Stimulated activated CD8-positive, alpha-beta memory T cell treated with anti-CD3 and anti-CD28 coated beads, Interleukin-7, amount 100 ng/mL, for 1 hour (primary cell): ENCODE results near the gene P2RX1.

Experiments used
- DNase-seq, 2 donors: peaks; one replicate each; pipeline ENCODE4 v3.0.0-alpha.2; 2020; ENCODE audit warnings: low read depth in 2 of 2

P2RX1 gene

DNA sequence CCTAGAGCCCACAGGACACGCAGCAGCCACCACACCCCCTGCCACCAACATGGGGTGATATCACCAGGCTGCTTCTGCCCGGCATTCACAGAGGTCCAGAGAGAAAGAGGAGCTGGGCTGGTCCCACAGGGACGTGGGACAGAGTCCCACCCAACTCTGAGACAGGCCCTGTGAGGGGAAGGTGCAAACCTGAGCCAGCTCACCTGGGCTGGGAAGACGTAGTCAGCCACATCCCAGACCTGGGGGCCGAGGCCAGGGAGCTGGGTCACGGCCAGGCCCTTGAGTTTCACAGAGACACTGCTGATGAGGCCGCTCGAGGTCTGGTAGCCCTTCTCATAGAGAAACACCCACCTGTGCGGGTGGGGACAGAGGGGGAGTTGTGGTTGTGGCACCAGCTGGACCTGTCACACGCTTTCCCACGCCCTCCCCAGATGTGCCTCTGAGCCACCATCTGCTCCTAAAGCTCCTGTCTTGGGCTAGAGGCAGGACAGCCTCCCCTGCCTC lies 11.2 kb downstream of the P2RX1 start:
- no peak for DNase-seq

DNA sequence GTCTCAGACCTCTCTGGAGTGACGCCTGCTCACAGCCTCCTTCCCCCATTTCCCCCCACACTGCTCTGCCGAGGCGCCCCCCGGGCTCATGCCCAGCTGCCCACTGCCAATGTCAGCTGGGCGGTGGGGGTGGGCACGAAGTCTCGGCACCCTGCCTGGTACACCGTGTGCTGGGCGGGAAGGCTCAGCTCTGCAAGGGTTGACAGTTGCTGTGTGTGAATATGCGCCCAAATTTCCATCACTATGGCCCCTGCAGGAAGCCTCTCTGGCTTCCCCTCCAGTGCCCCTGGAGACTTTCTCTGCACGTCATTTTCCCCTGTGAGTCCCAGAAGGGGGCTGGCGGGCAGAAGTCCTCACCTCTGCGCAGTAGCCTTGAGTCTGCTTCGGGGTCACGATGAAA lies 11.8 kb downstream of the P2RX1 start:
- no peak for DNase-seq

DNA sequence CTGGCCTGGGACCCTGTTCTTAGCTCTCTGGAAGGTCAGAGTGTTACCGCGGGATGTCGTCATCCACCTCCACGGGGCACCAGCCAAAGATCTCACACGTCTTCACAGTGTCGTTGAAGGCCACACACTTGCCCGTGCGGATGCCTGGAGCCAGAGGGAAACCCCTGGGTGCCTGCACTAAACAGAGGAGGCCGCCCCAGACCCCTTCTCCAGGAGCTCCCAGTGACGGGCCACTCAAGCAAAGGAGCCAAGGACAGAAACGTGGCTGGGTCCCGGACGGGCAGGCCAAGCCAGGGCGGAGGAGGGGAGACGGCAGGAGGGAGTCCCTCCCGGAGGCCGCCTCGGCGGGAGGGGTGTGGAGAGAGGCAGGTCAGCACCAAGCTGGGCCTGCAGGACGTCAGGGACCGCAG lies 12.4 kb downstream of the P2RX1 start:
- DNase-seq = no peak

DNA sequence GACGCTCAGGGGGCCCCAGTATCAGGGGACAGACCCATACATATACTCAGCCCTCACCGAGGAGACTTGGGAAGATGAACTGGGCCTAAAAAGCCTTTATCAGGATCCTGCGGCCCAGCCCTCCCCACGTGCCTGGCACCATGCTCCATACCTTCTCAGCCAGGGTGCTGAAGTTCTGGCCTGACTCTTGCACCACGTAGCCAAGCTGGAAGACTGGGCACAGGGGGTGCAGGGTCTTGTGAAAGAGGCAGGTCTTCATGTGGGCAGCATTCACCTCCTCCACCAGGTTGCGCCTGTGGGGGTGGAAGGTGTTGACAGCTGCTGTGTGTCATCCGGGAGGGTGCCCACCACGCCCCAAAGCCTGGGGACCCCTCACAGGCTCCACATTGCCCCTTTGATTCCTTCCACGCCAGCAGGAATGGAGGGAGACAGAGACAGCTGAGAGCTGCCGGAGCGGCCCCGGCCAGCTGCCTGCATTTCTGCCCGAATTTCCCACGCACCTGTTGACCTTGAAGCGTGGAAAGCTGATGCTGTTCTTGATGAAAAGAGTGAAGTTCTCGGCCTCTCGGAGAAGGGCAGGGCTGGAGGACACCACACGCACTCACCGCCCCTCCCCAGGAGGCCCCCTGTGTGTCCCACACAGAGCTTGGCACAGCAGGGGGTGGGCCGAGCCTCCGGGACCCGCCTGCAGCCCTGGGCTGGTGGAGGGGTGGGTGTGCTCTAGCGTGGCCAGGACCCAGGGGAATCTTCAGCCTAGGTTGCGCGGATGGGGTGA lies 13.0 kb downstream of the P2RX1 start:
- DNase-seq = no peak

DNA sequence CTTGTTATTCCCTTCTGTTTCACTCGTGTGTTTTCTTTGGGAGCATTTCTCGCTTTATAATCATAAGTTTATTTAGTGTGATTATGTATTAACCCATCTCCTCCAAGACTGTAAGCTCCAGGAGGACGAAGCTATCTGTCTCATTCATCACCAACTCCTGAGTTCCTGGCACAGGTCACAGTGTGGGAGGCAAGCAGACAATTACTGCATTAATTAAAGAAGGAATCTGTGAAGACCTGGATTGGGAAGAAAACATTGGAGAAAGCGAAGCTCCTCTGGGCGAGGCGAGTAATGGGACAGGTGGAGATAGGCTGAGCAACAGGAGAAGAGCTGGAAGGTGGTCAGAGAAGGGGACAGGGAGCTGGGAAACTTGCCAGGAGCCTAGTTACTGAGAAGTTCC lies 15.6 kb downstream of the P2RX1 start:
- DNase-seq = no peak

DNA sequence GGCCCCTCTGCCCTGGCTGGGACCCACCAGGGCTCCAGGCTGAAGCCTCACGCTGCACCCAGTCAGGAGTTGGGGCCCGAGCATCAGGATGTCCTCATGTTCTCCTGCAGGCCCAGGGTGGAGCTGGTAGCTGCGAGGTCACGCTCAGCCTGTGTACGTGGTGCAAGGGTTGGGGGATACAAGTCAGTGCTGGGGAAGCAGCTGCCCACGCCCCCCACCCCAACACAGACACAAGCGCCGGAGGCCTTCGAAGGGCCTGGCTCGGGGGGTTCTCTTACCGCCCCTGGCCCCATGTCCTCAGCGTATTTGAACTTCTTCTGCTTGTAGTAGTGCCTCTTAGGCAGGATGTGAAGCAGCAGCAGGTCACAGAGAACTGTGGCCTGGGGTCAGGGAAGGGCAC lies 18.5 kb downstream of the P2RX1 start:
- no peak for DNase-seq

DNA sequence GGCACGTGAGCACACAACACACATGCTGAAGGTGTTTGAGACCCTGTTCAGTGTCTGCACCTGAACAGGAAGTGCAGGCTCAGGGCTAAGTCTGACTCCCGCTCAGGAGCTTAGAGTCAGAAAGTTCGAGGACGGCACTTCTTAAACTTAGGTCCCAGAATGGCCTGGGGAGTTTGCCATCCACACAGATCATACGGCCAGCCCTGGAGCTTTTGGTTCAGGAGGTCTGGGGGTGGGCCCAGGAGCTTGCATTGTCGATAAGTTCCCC lies 19.4 kb downstream of the P2RX1 start:
- DNase-seq = no peak

DNA sequence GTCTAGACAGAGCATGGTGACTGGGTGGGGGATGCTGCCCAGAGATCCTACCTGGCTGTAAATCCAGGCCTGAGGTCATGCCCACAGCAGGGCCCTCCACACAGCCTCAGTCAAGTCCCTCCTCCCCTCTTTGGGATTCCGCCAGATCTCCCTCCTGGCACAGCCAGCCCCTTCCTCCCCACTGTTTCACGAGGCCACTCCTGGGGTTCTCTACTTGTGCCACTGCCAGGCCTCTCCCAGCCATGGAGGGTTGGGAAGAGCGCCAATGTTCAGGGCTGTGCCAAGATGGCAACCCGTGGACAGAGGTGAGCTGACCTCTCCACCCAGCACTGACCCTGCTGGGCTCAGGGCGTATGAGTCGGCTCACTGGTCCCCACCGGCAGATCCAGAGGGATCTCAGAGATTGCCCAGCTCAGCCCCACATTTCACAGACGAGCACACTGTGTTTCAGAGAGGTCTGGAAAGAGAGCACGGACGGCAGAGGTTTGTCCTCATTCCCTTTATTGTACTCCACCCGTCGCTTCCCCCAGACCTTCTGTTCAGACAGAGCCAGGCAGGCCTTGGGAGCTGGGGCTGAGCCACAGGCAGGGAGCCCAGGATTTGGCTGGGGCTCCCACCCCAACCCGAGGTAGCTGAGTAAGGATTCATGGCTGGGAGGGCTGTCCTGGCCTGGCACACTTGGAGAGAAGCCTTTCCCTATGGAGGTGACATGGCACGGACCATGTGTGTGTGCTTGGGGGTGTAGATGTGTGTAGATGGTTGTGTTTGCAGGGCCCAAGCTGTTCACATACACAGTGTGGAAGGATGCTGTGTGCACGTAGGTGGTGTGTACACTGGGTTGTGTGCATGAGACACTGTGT lies 19.9 kb downstream of the P2RX1 start:
- no peak for DNase-seq

DNA sequence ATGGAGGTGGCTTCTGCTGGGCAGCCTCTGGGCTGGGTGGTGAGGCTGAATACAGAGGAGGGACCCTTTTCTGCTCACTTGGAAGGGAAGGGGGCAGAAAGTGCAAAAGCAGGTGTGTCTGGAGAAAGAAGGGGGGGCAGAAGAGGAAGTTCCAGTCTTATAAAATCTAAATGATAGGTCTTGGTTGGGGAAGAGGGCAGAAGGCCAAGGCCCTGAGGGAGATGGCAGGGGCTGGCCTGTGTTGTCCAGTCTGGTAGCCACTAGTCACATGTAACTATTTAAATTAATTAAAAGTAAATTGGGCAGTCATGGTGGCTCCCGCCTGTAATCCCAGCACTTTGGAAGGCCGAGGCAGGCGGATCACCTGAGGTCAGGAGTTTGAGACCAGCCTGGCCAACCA lies 20.9 kb downstream of the P2RX1 start:
- no peak for DNase-seq

DNA sequence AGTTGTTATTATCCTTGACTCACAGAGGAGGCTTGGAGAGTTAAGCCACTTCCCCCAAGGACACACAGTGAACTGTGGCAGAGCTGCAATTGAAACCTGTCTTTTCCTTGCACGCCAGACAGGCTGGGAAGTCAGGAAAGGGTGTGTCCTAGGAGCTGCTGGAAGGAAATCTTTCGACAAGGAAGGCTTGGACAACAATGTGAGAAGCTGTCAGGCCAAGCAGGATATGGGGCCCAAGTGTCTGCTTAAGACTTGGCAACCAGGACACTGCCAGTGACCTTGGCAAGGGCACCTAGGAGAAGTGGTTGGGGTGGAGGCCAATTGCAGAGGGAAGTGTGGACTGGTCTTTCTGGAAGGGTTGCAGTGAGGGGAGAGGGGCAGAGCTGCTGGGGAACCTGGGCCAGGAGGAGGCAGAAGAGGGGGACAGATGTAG lies 21.3 kb downstream of the P2RX1 start:
- DNase-seq = no peak

DNA sequence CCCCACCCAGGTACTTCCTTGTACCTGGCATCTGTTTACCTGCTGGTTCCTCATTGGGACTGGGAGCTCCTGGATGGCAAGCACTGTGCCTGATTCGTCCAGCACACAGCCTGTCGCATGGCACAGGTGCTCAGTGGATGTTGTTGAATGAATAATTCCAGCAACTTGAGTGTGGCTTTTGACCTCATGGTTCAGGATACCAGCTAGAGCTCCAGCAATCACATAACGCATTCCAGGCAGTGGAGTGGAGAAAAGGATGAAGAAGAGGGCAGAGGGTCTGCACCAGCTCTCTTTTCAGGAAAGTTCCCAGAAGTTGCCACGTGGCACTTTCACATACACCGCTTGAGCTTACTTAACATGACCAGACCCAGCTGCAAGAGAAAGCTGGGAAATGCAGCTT lies 22.1 kb downstream of the P2RX1 start:
- no peak for DNase-seq

DNA sequence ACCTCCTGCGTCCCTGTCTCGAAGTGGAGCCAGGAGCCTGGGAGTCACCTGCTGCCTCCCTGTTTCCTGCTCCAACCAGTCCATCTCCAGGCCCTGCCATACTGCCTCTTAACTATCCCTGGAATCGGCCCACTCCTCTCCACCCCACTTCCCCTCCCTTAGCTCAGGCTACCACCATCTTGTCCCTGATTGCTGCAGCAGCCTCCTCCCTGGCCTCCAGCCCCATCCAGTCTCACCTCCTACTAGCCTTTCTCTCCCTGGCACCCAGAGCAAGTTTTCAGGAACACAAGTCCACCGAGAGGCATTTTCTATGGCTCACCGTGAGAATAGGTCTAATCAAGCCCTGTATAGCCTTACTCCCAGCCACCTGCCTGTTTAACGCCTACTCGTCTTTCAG lies 22.5 kb downstream of the P2RX1 start:
- no peak for DNase-seq

DNA sequence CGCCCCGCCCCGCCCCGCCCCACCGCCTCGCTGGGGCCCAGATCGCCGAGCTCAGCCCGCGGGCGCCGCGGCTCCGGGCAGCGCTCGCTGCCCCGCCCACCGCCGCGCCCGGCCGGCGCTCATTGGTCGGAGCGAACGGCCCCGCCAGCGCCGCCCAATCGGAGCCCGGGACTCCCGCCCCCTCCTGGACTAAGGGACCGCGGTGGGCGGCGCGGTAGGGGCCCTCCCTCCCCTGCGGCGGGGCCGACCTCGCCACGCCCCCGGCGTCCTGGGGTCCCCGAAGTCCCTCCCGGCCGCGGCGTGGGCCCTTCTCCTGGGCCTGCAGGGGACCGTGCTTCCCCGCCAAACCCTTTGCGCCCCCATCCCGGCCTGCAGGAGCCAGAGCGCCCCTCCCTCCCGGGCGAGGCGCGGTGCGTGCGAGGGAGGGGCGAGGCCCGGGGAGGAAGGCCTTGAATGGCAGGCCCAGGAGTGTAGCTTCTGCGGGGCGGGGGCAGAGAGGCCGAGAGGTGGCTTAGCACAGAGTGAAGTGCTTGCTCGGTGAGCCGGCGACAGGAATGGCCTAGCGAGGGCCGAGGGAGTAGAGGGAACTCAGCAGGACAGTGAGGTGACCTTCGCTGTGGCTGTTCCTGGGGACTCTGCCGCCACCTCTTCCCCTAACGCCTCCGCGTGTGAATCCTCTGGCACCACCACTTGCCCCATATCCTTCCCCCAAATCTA lies 23.1 kb downstream of the P2RX1 start, which contains the start of gene CAMKK1:
CAMKK1 (minus strand) TSS at position 51 of the 717 bp plus-strand sequence. CDS start 7,366 bp downstream, outside the sequence.
- peak; percentile 72 to 75 for DNase-seq

DNA sequence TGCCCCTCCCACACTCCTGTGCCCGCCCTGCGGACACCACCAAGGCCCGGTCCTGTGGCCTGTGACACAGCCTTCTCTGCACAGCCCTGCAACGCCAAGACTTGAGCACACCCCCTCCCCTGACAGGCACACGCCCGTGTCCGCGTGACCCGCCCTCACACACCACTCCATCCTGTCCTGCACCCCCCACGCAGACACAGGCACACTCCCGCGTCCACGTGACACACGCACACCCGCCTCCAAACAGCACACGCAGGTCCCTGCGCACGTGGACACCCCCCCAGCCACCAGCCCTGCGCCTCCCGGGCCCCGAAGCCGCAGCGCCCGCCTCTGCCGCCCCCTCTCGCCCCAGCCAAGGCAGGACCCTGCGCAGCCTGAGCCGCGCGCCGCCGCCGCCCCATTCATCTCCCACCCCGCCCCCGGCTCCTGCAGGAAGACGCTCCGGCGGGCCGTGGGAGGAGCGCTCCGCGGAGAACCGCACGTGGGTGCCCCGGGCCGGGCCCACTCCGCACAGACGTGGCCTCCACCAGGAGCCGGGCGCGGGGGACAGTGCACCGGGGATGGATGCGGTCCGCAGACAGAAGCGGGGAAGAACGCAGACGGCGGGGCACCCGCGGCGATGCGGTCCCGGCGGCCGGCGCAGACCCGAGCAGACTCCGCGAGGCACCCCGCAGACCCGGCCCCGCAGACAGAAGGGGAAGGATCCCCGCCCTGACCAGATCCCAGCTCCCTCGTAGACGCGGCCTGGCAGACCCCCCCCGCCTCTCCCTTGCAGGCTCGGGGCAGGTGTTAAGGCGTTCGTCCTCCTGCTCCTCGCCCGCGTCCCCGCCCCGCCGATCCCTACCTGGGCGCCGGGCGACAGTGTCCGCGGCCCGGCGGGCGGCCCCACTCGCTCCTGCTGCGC lies 23.9 kb downstream of the P2RX1 start:
- peak; percentile 38 to 45 for DNase-seq

DNA sequence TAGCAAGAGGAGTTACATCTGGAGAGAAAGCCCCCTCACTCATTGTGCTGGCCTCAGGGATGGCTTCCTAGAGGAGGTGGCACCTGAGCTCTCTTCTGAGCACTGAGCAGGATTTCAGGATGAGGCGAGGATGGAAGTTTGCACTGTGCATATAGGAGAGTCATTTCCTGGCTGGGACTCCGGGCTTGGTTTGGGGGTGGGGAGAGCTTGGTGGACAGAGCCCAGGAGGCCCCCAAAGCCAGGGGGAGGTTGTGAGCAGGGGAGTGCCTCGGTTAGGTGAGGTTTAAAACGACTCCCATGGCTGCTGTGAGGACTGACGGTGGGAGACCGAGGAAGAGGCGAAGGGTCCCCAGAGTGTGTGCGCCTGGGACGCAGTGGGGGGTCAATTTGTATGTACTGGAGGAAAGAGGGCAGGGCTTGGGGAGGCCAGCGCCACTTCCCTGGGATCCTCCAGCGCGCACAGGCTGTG lies 24.6 kb downstream of the P2RX1 start:
- no peak for DNase-seq

DNA sequence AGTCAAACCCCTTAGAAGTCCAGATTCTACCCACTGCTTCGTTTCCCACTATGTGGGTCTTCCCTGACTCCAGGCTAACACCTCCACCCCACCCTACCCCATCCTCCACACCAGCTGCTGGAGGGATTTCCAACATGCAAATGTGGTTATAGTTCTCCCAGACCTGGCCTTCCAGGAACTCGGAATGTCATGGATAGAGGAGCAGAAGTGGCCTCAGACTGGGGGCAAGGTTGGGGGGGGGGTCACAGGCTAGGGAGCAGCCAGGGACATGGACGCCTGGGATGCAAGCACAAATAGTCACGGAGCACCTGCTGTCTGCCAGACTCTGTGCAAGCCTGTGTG lies 25.4 kb downstream of the P2RX1 start:
- no peak for DNase-seq

DNA sequence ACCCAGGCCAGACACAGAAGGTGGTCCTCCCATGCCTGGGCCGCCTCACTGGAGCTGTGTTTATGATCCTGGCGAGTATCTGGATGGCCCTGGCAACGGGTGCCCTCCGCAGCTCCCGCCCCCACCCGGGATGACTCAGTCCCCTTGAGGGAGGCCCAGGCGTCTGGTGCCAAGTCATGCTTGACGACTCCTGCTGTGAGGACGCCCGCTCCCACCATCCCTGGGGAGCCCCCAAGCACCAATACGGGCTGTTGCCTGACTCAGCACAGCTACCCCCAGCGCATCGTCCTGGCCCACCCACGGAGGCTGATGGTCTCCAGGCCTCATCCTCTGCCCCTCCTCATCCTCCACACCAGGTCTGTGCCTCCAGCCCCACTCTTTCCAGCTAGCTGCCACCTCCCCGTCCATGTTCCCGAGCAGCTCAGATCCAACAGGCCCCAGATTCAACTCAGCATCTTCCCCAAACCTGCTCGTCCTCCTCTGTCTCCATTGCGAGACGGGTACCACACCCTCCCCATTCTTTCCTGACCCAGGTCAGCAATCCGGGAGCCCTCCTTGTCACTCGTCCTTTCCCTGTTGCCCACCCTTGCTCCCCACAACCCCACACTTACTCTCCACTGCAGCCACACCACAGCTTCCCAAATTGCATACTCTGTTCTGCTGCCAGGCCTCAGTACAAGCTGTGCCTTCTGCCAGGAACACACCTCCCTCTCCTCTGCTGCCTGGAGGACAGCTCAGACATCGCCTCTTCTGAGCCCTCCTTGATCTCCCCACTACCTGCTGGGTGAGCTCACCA lies 26.0 kb downstream of the P2RX1 start:
- no peak for DNase-seq

DNA sequence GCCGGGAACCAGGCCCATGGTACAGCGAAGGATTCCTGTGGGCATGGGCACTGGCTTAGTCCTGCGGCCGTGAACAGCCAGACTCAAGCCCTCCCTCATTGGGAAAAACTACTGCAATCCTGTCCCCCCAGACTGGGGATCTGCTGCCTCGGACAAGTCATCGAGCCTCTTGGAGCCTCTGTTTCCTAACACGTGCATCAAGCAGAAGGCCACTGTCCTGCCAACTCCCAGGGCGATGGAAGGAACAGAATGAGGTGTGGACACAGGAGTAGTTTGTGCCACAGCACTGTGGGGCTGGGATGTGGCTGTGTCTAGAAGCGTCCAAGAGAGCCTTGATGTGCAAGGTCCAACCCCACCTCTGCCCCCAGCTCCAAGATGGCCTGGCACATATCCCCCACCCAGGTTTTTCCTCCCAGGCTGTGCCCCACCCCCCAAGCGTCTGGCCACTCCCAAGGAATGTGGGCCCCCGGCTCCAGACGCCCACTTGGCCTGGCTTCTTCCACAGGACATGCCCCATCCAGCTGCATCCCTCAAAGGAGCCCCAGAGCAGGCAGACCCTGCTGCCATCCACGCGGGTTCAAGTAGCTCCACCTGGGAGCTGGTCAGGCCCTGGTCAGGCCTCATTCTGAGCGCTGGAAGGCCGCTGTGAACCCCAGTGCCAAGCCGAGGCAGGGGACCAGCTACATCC lies 26.8 kb downstream of the P2RX1 start:
- DNase-seq = no peak

DNA sequence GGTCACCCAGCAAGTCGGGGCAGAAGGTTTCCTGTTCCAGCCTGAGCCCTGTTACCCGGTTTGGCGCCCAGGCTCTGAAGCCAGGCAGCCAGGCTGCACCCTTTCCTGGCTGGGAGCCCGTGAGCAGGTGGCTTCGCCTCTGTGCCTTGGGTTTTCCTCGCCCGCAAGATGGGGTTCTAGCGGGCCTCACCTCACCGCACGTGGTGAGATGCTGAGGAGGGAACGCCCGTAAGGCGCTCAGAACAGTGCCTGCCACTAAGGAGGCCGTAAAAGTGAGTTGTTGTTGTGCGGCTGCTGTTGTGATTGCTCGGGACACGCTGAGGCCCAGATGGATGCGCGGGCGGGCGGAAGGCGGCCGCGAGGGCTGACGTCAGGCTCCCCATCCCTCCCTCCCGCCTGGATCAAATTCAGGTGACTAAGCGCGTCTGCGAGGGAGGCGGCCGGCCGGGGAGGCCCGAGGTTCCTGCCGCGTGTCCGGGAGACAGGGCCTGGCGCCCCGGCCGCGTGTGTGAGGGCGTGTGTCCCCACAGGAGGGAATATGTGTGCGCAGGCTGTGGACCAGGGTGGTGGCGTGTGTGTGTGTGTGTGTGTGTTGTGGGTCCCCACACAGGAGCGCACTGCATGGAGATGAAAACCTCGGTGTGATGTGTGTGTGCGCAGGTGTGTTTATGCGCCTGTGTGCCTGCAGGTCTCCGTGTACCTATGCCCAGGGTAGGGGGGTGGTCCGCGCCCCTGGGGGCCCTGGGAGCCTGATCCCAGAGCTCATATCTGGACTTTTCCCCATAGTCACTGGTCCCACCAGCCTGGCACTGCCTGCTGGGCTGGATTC lies 27.7 kb downstream of the P2RX1 start:
- no peak for DNase-seq
